Liver (tissue), 9 donors: Measurements from ENCODE around the gene TMPRSS12. TPM values are rescaled to one million over a fixed set of nuclear protein-coding genes. Genes with fewer than 3 reads are reported as not detected.

Experiments
- DNase-seq: peaks from one replicate; pipeline ENCODE4 v3.0.0-alpha.2; 2017; ENCODE audit warnings: low spot score
- H3K27ac ChIP-seq, 2 donors: one replicate each; pipeline ENCODE4 v1.7.0; 2013; ENCODE audit warnings: inconsistent platforms in 2 of 2, low read length in 2 of 2, control low read depth in 1 of 2, low read depth in 1 of 2, mild to moderate bottlenecking in 1 of 2
- H3K27me3 ChIP-seq, 4 donors: one replicate each; pipeline versions ENCODE4 v1.6.1 to v1.7.0; 2013; ENCODE audit warnings: low read length in 3 of 4, inconsistent platforms in 1 of 4, mild to moderate bottlenecking in 1 of 4, moderate library complexity in 1 of 4; ENCODE audit not compliant: control insufficient read depth in 4 of 4, insufficient read depth in 4 of 4
- H3K36me3 ChIP-seq, 4 donors: one replicate each; pipeline versions ENCODE4 v1.6.1 to v1.7.0; 2013; ENCODE audit warnings: low read length in 3 of 4, mild to moderate bottlenecking in 3 of 4, low read depth in 1 of 4, moderate library complexity in 1 of 4; ENCODE audit not compliant: control insufficient read depth in 4 of 4, insufficient read depth in 3 of 4
- H3K4me1 ChIP-seq, 4 donors: one replicate each; pipeline versions ENCODE4 v1.6.1 to v1.7.0; 2013; ENCODE audit warnings: low read length in 3 of 4, mild to moderate bottlenecking in 3 of 4, moderate library complexity in 1 of 4; ENCODE audit not compliant: control insufficient read depth in 4 of 4, insufficient read depth in 4 of 4
- H3K4me3 ChIP-seq, 3 donors: one replicate each; pipeline versions ENCODE4 v1.6.1 to v1.7.0; 2013; ENCODE audit warnings: low read length in 3 of 3, control low read depth in 1 of 3, low read depth in 1 of 3, mild to moderate bottlenecking in 1 of 3
- H3K9ac ChIP-seq, 2 donors: one replicate each; pipeline ENCODE4 v1.7.0; 2013; ENCODE audit warnings: low read length in 2 of 2, mild to moderate bottlenecking in 2 of 2, moderate library complexity in 2 of 2, control low read depth in 1 of 2, low read depth in 1 of 2
- H3K9me3 ChIP-seq, 4 donors: one replicate each; pipeline versions ENCODE4 v1.6.1 to v1.7.0; 2013; ENCODE audit warnings: low read length in 3 of 4; ENCODE audit not compliant: control insufficient read depth in 4 of 4
- ATF3 ChIP-seq: IDR thresholded peaks from 2 replicates; pipeline ENCODE4 v1.6.1; 2016; ENCODE audit warnings: antibody characterized with exemption
- CTCF ChIP-seq: fragments of 150-350 bp; IDR thresholded peaks from 2 replicates; pipeline ENCODE4 v1.5.1; 2017; ENCODE audit warnings: improper control_type of control experiment, low read depth, low read length; ENCODE audit not compliant: missing input control
- EGR1 ChIP-seq, 2 donors: IDR thresholded peaks; 2 replicates each; pipeline ENCODE4 v1.6.1; 2016 to 2018; ENCODE audit warnings: antibody characterized with exemption in 2 of 2, low read depth in 2 of 2
- FOXA1 ChIP-seq: IDR thresholded peaks from 2 replicates; pipeline ENCODE4 v1.6.1; 2016; ENCODE audit warnings: antibody characterized with exemption
- FOXA2 ChIP-seq: IDR thresholded peaks from 2 replicates; pipeline ENCODE4 v1.6.1; 2016; ENCODE audit warnings: antibody characterized with exemption
- GABPA ChIP-seq, 2 donors: IDR thresholded peaks in 1 of 2; conservative IDR thresholded peaks in 1 of 2; 2 replicates each; pipeline ENCODE4 v1.6.1; 2016; ENCODE audit warnings: antibody characterized with exemption in 2 of 2, mild to moderate bottlenecking in 1 of 2, moderate library complexity in 1 of 2
- HNF4A ChIP-seq, 2 donors: conservative IDR thresholded peaks; 2 replicates each; pipeline ENCODE4 v1.6.1; 2016; ENCODE audit warnings: antibody characterized with exemption in 2 of 2, mild to moderate bottlenecking in 2 of 2
- HNF4G ChIP-seq: IDR thresholded peaks from 2 replicates; pipeline ENCODE4 v1.6.1; 2016; ENCODE audit warnings: antibody characterized with exemption
- JUND ChIP-seq, 2 donors: IDR thresholded peaks; 2 replicates each; pipeline ENCODE4 v1.6.1; 2016; ENCODE audit warnings: antibody characterized with exemption in 2 of 2
- MAX ChIP-seq: IDR thresholded peaks from 2 replicates; pipeline ENCODE4 v1.6.1; 2016; ENCODE audit warnings: antibody characterized with exemption
- NR2F2 ChIP-seq: IDR thresholded peaks from 2 replicates; pipeline ENCODE4 v1.6.1; 2016; ENCODE audit warnings: antibody characterized with exemption
- RAD21 ChIP-seq, 2 donors: IDR thresholded peaks; 2 replicates each; pipeline ENCODE4 v1.6.1; 2016; ENCODE audit warnings: antibody characterized with exemption in 2 of 2, mild to moderate bottlenecking in 2 of 2
- REST ChIP-seq: IDR thresholded peaks from 2 replicates; pipeline ENCODE4 v1.6.1; 2016; ENCODE audit warnings: antibody characterized with exemption, mild to moderate bottlenecking
- SP1 ChIP-seq: IDR thresholded peaks from 2 replicates; pipeline ENCODE4 v1.6.1; 2018; ENCODE audit warnings: antibody characterized with exemption, mild to moderate bottlenecking
- TAF1 ChIP-seq: conservative IDR thresholded peaks from 2 replicates; pipeline ENCODE4 v1.6.1; 2016; ENCODE audit warnings: antibody characterized with exemption, mild to moderate bottlenecking
- YY1 ChIP-seq: IDR thresholded peaks from 2 replicates; pipeline ENCODE4 v1.6.1; 2016; ENCODE audit warnings: antibody characterized with exemption, mild to moderate bottlenecking
- ZBTB33 ChIP-seq: IDR thresholded peaks from 2 replicates; pipeline ENCODE4 v1.6.1; 2016; ENCODE audit warnings: antibody characterized with exemption
- WGBS: extraction: QIAGEN DNeasy Blood & Tissue Kit; methylation state at CpG from one replicate; pipeline ENCODE4 v1.1.7; 2013; 5-methylcytosine and 5-hydroxymethylcytosine counted together
- polyA plus RNA-seq, 2 donors: library from polyadenylated mRNA; stranded (reverse) in 1 of 2; unstranded in 1 of 2; fragments of 200-250 nt in 1 of 2; fragments of >200 nt in 1 of 2; fragmentation: Nextera tagmentation in 1 of 2; extraction: Ambion mirVana in 1 of 2; gene quantifications; one replicate each; pipeline versions ENCODE4 v1.2.1 to v1.2.3, GENCODE V29; 2013 to 2015
- total RNA-seq, 2 donors: library from RNA; depleted of rRNA; stranded (reverse); fragments of >200 nt; gene quantifications; one replicate each; pipeline ENCODE4 v1.2.3, GENCODE V29; 2014
- donor health status: healthy.
- donor health status: healthy.
- donor health status: healthy.
- donor health status: healthy.
- donor health status: healthy.

The TMPRSS12 gene
- total and polyA plus RNA-seq, 4 donors, result not detected

GRCh38 chr12:50882563-50882962, 39.8 kb downstream of the TMPRSS12 start:
- 95% methylated on average over 3 of the region's 3 CpGs for WGBS
- no peak overlapping the region for H3K9ac ChIP-seq
- H3K4me1 ChIP-seq, result no peaks in the 10 kb centered on the region
- no peak for DNase-seq
- no peak overlapping the region for H3K4me3 ChIP-seq
- no peaks in the 10 kb centered on the region for H3K36me3 ChIP-seq
- TF ChIP-seq SP1, result no peak
- no peak for TF ChIP-seq ZBTB33
- TF ChIP-seq CTCF, result no peak
- no peak for TF ChIP-seq TAF1
- no peak for TF ChIP-seq JUND (IDR thresholded peaks at IDR 0.05)
- TF ChIP-seq MAX, result no peak
- TF ChIP-seq GABPA (IDR thresholded peaks at IDR 0.05 in 1 of 2, conservative IDR thresholded peaks at IDR 0.05 in 1 of 2), result no peak
- no peak for TF ChIP-seq FOXA2
- TF ChIP-seq RAD21 (IDR thresholded peaks at IDR 0.05), result no peak
- TF ChIP-seq HNF4A (conservative IDR thresholded peaks at IDR 0.05), result no peak
- TF ChIP-seq REST, result no peak
- TF ChIP-seq EGR1 (IDR thresholded peaks at IDR 0.05; ENCODE audit: low read depth in 2 of 2), result no peak
- TF ChIP-seq FOXA1, result no peak
- TF ChIP-seq ATF3, result no peak
- H3K9me3 ChIP-seq, result no peaks in the 10 kb centered on the region
- no peaks in the 10 kb centered on the region for H3K27me3 ChIP-seq
- H3K27ac ChIP-seq, result no peak overlapping the region

GRCh38 chr12:50887191-50887590, 44.5 kb downstream of the TMPRSS12 start:
- no peaks in the 10 kb centered on the region for H3K9me3 ChIP-seq
- H3K27me3 ChIP-seq, result no peaks in the 10 kb centered on the region
- WGBS, result 92% methylated on average over 3 of the region's 3 CpGs
- no peak for TF ChIP-seq ATF3
- no peak for TF ChIP-seq MAX
- no peak for TF ChIP-seq JUND (IDR thresholded peaks at IDR 0.05)
- TF ChIP-seq CTCF, result no peak
- no peak for TF ChIP-seq FOXA2
- TF ChIP-seq NR2F2, result no peak
- TF ChIP-seq EGR1 (IDR thresholded peaks at IDR 0.05; ENCODE audit: low read depth in 2 of 2), result no peak
- TF ChIP-seq HNF4A (conservative IDR thresholded peaks at IDR 0.05), result no peak
- TF ChIP-seq REST, result no peak
- no peak for TF ChIP-seq YY1
- no peak for TF ChIP-seq FOXA1
- no peak for TF ChIP-seq HNF4G

More at GRCh38 chr12:50887191-50887590, 44.5 kb downstream of the TMPRSS12 start:
- no peak for DNase-seq
- Histone ChIP-seq H3K9ac (no peak overlapping the region), H3K36me3 (no peaks in the 10 kb centered on the region), H3K4me1 (no peaks in the 10 kb centered on the region), H3K4me3 (no peak overlapping the region), H3K27ac (no peak overlapping the region)
